Mucosa of descending colon (tissue), 3 donors: ENCODE measurements around the gene PRCD. TPM values are rescaled to one million over a fixed set of nuclear protein-coding genes. Genes with fewer than 3 reads are reported as not detected.

Experiments
- ATAC-seq: fragments of 200-7000 bp; cut with Tn5 transposase; one replicate; pipeline ENCODE4 v1.9.1; 2020; ENCODE audit warnings: mild to moderate bottlenecking, moderate library complexity
- DNase-seq, 3 donors: peaks; one replicate each; pipeline ENCODE4 v3.0.0-alpha.2; 2020
- H3K36me3 ChIP-seq: fragments of 200-600 bp; one replicate; pipeline ENCODE4 v1.8.0; 2021; ENCODE audit warnings: low read depth, mild to moderate bottlenecking
- H3K4me1 ChIP-seq: fragments of 200-600 bp; one replicate; pipeline ENCODE4 v1.8.0; 2021; ENCODE audit warnings: low read depth, mild to moderate bottlenecking
- H3K4me3 ChIP-seq: fragments of 200-600 bp; one replicate; pipeline ENCODE4 v1.8.0; 2021; ENCODE audit warnings: mild to moderate bottlenecking
- H3K9me3 ChIP-seq: fragments of 200-600 bp; one replicate; pipeline ENCODE4 v1.8.0; 2021; ENCODE audit warnings: mild to moderate bottlenecking
- CTCF ChIP-seq: fragments of 200-600 bp; IDR thresholded peaks from one replicate; pipeline ENCODE4 v1.8.0; 2022; ENCODE audit warnings: antibody characterized with exemption, mild to moderate bottlenecking
- intact Hi-C, 2 donors: fragments of 100-400 bp; cut with DNase I in 1 of 2; cut with micrococcal nuclease in 1 of 2; formaldehyde crosslinking; loops; one replicate each; pipeline versions ENCODE4 v1.11.0 to v1.11.1; 2022; cut with DNase I, micrococcal nuclease
- total RNA-seq, 3 donors: library from RNA; stranded (reverse); fragmentation: NEBNext Ultra II Directional in 2 of 3; extraction: Animal tissue kit (Norgen Biotek cat#: 25700) in 2 of 3; gene quantifications; one replicate each; pipeline versions ENCODE4 v1.2.1 to v1.2.4, GENCODE V29; 2021 to 2023
- donor health status: DM: no; HTN: no; CAD: no; lungs with moderate emphysema.
- donor health status: DM: no; HTN: no; CAD: no.
- donor health status: DM: no; HTN: yes; CAD: no.

Gene PRCD
- total RNA-seq, 3 donors from 2014 or later, result 1.0 to 4.8 (median 1.6) TPM

- no peaks in the 10 kb centered on the region for H3K9me3 ChIP-seq
- intact Hi-C loops, result no loop called here
- peaks cover 46% of the 10 kb centered on the region for H3K4me1 ChIP-seq
- no peak overlapping the region for H3K4me3 ChIP-seq
- H3K36me3 ChIP-seq, result no peaks in the 10 kb centered on the region
- no peak for ATAC-seq
- TF ChIP-seq CTCF, result no peak
- peak in 2 of 3 donors; percentile 27 to 43 for DNase-seq
Observed at GRCh38 chr17:76528528-76529223, 11.2 kb upstream of the PRCD start.

GRCh38 chr17:76529224-76530094 lies 10.4 kb upstream of the PRCD start:
- DNase-seq (peak; percentile 72 to 85 (median 77)), ATAC-seq (peak; percentile 43)
- TF ChIP-seq CTCF, result no peak
- intact Hi-C loops, result no loop called here
- Histone ChIP-seq H3K4me3 (no peak overlapping the region), H3K9me3 (no peaks in the 10 kb centered on the region), H3K4me1 (peaks cover 45% of the 10 kb centered on the region), H3K36me3 (no peaks in the 10 kb centered on the region)

- ATAC-seq (peak; percentile 15), DNase-seq (peak in 2 of 3 donors; percentile 49 to 68)
- Histone ChIP-seq H3K4me3 (no peak overlapping the region), H3K9me3 (no peaks in the 10 kb centered on the region), H3K4me1 (peaks cover 38% of the 10 kb centered on the region), H3K36me3 (no peaks in the 10 kb centered on the region)
- intact Hi-C loops, result no loop called here
- TF ChIP-seq CTCF, result no peak
Observed at GRCh38 chr17:76530095-76530723, 9.6 kb upstream of the PRCD start.

- intact Hi-C loops, result no loop called here
- no peak for ATAC-seq
- H3K4me3 ChIP-seq, result no peak overlapping the region
Observed at GRCh38 chr17:76530811-76531485, 8.9 kb upstream of the PRCD start.

More at GRCh38 chr17:76530811-76531485, 8.9 kb upstream of the PRCD start:
- no peaks in the 10 kb centered on the region for H3K36me3 ChIP-seq
- H3K4me1 ChIP-seq, result peaks cover 33% of the 10 kb centered on the region
- H3K9me3 ChIP-seq, result no peaks in the 10 kb centered on the region
- no peak for TF ChIP-seq CTCF
- peak in 2 of 3 donors; percentile 37 to 54 for DNase-seq
